HG02759 (cell line): ENCODE results near the gene CCR7.

Experiments used
- ATAC-seq: cut with Tn5 transposase; IDR thresholded peaks from one replicate; pipeline ENCODE4 v1.9.1; 2021; ENCODE audit warnings: mild to moderate bottlenecking, moderate library complexity; ENCODE audit not compliant: unreplicated experiment

Gene CCR7, protein sequence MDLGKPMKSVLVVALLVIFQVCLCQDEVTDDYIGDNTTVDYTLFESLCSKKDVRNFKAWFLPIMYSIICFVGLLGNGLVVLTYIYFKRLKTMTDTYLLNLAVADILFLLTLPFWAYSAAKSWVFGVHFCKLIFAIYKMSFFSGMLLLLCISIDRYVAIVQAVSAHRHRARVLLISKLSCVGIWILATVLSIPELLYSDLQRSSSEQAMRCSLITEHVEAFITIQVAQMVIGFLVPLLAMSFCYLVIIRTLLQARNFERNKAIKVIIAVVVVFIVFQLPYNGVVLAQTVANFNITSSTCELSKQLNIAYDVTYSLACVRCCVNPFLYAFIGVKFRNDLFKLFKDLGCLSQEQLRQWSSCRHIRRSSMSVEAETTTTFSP

DNA sequence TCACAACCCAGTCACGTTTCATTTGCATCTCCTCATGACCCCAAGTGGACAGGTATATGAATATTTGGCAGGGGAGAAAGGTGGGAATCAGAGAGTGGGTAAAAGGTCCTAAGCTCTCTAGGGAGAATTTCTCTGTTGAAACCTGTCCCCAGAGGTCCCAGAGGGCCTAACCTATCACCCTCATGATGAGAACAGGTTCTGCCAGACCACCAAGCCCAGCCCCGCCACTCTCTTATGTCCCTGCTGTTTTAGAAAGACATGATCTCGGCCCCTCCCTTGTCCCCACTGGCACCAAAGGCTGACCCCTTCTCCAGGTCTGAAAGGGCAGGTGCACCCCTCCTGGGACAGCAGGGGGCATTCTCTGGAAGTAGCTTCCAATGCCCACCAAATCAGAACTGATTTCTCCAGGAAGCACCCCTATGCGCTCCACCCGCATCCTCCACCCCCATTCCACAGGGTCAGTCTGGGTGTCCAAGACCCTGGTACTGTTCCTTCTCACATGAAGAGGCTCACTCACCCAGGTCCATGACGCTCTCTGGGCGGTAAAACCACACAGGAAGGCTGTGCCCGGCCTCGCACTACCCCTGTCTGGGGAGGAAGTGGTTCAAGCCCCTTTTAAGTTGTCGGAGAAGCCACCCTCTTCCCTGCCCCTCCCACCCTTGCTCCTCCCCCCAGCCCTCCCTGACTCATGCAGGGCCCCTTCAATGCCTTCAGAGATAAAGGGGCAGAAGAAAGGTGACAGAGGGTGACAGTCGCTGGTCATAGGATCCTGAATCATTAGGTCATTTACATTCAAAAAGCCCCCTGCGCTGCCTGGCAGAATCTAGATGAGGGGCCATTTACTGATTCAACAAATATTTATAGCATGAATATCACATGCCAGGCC, at the start of gene CCR7:
TSS of gene CCR7 (minus strand) at position 590 of the 886 bp plus-strand sequence. CDS start at position 527, 63 bp downstream.
- no peak for ATAC-seq

DNA sequence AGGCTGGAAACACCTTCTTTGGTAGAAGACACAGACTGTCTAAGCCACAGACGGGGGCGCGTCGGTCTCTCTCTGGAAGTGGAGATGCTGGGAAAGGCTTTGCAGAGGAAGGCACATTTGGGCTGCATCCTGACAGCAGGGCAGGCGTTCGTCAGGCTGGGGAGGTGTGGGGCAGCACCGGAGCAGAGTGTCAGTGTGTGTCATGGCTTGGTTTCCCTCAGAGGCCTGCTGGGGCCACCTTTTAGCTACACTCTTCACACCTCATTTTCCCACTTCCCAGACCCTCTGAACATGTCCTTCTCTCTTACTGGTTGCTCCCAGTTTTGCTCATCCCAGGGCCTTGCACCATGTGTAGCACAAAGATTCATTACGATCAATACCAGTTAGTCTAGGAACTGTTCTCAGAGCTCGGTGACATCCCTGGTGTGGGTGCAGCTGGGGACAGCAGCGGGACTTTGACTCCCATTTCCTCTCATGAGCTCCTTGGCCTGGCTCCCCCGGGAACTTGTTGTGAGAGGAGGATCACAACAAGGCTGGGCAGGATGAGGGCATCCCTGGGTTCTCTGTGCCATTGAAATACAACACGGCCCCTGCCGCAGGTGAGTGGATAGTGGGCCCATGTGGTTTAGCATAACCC, 49.3 kb upstream of the CCR7 start:
- ATAC-seq = no peak

DNA sequence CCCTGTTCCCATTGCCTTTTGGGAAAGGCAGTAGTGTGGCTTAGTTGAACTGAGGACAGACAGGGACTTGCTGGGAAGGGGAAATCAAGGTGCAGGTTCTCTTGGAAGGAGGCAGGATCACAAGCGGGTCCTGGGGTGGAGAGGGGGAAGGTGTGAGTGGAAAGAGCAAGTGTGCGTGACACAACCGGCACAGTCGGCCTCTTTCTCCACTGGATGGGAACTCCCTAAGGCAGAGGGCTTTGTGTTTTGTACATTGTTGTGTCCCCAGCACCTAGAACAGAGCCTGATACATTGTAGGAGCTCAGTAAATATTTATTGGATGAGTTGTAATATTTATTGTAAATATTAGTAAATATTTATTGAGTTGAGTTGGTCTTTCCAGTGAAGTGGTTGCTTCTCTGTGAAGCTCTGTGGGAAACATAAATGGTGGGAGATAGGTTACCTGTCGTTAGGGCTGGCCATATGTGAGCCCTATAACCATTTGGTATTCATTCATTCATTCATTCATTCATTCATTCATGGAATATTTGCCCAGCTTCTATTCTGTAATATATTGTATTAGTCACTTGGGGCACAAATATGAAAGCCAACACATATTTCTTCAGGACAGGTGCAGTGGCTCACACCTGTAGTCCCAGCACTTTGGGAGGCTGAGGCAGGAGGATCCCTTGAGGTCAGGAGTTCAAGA, 48.3 kb upstream of the CCR7 start:
- no peak for ATAC-seq

DNA sequence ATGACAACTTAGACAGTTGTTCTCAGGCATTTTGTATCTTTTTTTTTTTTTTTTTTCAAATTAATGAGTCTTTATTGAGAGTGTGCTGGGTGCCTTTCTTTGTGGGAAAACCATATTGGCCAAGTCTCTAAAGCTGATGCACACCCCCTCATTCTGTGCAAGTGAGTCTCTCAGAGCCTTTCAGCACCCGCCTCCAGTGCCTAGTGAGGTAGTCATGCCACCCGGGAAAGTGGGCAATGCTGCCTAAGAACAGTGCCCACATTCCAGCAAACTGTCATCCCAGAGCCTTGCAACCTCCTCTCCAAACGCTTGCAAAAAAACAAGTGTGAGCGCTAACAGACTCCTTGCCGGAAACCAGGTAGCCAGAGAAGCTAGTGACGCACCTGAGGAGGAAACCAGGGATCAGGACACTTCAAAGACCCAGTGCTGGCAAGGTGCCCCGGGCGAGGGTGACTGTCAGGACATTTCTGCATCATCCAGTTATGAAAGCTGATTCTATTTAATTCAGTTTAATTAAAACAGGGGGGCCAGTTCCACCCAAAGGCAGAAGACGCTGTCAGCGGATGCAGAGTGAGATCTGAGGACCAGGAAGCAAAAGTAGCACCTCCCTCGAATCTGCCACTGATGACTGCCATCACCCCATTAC, 47.5 kb upstream of the CCR7 start:
- no peak for ATAC-seq

DNA sequence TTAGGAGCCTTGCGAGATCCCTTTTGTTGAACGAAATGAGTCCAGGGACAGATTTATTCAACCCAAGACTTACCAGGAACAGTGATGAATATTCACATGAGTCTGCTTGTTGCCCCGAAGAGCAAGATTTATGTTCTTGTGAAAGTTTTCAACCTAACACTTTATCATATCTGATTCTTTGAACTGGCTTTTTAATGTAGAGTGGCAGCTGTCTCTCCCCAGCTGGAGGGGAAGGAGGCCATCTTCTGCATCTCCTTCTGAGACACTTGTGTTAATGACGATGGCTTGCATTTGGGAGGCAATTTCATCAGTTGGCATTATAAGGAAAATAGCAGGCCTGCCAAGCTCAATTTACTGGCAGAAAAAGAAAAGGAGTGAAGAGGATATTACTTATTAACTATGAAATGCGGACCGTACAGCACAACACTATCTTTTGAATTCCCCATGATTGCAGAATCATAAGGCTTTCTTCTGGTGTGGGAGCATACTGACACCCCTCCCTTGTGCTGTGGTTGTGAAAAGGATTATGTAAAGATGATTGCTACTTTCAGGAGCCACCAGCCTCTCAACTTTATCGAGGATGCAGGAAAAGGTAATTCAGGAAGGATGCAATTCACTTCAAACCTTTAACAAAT, 46.7 kb upstream of the CCR7 start:
- no peak for ATAC-seq

DNA sequence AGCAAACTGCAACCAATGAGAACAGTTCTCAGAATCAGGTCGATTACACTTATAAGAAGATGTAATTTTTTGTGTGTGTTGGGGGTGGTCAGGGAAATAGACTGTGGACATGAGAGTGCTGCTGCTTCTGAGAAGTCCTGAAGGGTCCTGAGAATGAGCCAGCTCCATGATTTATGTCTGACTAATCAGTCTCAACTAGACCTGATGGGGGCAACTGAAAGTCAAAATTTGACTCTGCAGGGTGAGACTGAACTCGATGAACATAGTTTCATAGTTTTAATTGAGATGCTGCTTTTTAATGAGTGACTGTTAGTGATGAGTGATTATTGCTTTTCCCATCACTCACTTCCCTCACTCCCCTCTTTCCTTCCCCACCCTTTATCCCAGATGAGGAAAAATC, 45.1 kb upstream of the CCR7 start:
- no peak for ATAC-seq

DNA sequence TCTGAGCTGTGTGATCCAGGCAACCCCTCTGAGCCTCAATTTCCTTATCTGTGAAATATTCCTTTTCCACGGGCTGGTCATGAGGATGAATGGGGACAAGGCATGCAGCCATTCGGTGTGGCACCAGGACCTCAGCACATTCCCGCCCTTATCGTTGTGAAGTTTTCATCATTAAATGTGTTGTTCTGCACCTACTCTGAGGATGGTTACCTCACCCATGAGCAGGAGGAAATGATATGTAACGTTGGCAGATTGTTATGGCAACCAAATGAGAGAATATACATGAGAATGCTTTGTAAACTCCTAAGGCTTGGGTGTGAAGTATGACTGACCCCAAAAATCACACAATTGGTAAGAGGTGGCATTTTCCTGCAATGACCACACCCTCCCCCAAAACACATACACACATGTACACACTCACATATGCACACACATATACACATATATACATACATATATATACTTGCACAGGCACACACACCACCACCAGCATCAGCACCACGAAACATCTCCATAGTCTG, 42.8 kb upstream of the CCR7 start:
- no peak for ATAC-seq

DNA sequence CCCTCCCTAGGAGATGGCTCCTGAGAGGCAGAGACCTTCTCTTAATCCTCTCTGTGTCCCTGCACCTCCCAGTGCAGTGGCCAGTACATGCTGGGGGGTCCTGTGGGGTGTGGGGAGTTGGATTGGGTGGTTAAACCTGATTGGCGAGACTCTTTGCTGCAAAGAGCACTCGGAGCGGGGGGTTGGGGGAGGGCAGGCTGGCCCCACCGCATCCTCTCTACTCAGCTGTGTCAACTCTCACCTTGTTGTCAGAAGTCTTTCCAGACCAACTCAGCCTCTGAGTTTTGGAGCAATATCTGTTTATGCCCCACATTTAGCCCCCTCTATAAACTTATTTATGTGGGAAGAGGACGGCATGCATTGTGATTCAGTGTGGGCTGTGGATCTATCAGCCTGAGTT, 42.4 kb upstream of the CCR7 start:
- no peak for ATAC-seq

DNA sequence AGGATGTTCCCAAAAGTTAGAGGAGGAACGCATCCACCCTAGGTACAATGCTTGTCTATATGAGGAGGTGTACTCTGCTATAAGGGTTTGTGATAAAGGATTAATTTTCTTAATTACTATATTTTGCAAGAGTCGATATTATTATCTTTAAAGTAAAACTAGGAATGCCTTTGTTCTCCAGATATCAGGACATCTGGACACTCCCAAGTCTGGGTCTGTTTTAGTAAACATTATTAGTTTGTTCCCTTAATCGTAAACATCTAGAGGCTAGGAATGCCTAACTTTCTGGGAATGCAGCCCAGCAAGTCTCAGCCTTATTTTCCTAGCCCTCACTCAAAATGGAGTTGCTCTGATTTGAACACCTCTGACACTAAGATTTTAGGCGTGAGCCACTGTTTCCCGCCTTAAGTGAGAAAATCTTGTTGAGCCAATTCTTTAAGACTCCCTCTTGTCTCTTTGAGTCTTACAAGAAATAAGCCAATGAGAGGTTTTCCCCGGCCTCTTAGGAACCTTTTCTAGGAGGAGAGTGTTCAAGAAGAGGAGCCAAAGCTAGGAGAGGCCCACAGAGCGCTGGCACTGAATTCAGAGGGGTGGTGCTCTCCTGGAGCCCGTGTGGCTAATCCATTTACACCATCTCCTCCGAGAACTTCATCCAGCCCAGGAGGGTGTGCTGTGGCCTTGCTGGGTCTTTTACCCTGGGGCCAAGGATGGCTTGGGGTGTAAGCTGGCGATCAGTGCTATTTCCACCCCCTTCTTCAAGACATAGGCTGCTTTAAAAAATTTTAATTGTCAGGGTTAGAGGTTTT, 41.5 kb upstream of the CCR7 start:
- no peak for ATAC-seq

DNA sequence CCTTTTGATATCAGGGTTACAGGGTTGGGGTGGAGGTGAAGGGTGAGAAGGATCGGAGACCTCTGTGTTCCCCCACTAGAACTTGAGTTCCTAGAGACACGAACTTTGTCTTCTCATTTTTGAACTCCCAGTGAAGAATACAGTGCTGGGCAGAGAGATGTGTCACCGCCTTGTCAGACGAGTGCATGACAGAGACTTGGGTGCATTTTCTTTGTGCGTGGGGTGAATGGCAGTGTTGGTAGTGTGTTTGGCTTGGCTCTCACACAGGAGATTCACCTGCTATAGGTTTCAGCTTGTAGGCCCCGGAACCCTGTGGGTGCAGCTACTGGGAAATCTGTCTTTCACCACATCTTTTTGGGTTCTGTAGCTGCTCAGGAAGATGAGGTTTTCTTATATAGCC, 40.0 kb upstream of the CCR7 start:
- no peak for ATAC-seq

DNA sequence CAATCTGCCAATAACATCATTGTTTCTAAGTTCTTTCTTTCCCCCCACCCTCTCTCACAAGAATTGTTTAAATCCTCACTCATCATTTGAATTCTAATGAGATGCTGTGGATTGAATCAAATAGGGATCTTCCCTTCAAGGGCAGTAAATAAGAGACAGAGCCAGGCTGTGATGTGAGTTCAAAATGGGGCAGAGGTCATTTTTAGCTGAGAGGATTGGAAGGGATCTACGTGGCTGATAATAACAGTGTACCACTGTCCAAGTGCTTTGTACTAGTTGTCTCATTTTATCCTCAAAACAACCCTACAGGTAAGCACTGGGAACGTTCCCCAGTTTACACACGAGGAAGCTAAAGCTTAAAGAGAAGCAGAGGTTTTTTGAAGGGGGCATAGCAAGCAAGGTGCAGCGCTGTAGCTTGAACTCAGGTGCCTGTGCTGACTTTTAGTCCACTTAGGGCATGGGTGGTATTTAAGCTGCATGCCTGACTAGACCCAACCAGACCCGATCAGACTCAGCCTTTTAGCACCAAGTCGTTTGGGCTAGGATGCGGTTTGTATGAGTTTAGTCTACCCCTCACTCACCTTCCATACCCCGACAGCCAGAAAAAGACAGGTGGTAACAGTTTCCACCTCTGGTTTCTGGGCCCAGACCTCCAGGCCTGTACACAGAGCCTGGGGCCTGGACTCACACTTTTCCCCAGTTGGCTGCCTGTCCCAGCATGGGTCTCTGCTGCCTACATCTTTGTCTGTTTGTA, 39.2 kb upstream of the CCR7 start:
- no peak for ATAC-seq

DNA sequence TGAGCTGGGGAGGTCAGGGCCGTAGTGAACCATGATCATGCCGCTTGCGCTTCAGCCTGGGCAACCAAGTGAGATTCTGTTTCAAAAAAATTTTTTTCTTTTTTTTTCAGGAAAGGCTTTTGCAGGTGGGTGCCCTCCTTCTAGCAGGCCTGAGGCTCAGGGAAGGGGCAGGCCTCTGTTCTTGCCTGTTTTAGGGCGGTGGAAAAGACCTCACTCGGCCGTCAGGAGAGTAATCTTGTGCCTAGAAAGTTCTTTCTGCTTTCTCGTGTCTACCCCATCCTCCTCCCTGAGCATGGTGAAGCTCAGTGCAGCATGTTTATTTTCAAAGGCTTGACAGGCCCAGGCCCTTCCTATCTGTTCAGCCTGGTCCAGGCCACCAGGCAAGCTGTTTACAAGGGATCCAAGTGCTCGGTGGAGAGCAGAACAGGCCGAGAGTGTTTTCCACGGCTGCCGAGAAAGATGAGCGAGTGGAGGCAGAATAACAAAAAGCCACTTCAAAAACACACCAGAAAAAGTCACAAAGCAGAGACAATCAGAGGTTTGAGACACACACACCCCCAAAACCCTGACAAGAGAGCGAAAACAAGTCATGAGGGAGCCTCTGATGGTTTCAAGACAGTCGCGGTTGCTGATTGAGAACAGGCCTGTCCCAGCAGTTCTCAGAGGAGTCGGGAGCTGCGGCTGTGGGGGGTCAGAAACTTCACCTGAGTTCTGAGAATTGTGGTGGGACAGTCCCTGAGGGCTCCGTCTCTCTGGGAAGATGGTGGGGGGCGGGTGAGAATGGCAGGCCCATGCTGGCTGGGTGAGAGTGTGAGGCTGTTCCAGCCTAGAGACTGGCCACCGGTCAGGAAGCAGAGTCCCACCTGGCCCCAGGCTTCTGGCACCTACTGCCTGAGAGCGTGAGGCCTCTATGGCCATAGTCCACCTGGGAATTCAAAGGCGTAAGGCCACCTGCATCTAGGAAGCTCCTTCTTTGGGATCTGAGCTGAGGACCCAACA, 37.5 kb upstream of the CCR7 start:
- ATAC-seq = no peak

DNA sequence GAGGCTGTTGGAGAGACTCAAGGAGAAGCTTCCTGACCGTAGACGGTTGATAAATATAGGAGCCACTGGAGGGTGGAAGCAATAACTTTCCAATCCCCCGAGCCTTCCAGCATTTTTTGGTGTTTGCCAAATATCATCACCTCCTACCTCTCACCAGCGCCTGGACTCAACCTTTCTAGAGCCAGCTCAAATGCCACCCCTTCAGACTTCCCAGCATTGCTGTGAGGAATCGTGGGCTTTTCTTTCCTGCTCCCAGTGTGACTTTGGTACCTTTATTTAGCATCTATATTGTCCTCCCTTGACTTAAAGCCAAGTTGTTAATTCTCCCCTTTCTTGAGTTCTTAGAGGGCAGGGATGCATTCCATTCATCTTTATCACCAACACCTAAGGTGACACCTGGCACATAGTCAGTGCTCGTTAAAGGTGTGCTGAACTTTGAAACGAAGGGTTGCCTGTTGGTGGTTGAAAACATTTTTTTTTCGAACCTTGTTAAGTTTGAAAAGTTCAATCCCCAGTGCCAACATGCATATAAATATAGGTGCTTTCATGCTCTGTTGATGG, 35.3 kb upstream of the CCR7 start:
- ATAC-seq = no peak

DNA sequence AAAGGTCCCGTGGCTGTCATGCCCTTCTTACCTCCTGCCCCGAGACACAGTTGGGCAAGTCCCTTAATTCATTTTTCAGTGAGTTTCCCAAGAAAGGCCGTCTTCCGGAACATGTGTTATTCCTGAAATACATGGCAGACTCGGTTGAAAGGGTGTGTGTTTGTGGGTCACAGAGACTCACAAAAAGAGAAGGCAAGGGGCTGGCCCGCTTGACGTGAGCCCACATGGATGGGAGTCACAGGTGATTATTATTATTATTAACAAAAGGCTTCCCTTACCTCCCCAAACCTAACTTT, 34.1 kb upstream of the CCR7 start:
- ATAC-seq = no peak

DNA sequence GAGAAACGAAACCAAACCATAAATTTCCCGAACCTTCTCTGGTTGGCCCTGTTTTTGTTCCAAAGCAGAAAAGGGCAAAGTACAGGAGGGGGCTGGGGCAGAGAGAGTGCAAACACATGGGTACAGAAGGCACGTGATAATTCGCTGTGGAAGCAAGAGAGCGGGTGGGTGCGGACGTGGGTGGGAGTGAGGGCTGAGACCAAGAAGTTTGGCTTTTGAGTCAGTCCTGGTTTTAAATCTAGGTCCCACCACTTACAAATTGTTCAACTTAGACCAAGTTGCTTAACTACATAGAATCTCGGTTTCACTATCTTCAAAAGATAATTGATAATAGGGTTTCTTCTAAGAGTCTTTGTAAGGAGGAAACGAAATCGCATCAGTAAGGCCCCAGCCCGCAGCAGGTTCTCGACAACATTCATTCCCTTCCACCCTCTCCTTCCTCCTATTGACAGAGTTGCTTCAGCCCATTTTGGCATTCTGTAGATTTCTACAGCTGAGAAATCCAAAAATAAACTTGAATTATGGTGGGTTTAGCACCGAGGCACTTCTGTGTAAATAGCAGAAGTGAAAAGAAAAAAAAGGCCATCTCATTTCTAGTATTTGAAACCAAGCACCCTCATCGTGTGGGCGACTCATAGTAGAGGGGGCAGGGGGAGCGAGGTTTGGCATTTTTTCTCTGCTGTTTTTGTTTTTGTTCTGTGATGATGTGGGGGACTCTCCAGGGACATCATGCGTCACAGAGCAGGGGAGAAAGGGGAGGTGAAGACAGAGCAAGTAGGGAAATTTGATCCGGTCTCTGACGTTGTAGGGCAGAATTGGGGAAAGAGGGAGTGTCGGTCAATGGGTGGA, 33.6 kb upstream of the CCR7 start:
- ATAC-seq = peak; percentile 65

DNA sequence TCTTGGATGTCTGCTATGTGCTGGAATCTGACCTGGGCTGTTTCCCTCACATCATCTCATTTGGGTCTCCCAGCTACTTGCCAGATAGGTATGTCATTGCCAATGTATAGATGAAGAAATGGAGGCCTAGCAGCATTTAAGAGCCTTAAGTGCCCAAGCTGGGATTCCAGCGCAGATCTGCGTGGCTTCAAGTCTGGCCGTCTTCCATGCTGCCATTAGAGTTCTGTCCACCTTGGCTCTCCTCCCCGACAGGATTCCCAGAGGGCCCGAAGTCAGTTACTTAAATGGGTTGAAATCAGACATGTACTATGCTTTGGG, 33.0 kb upstream of the CCR7 start:
- no peak for ATAC-seq
